SU-DHL-6 (cell line): Measurements from ENCODE around the gene TBC1D1.

Experiments used
- H2AFZ ChIP-seq: fragments of 200-600 bp; sonication (generic); 2 replicates; pipeline ENCODE4 v1.6.1; 2014; ENCODE audit warnings: low read depth, mild to moderate bottlenecking, moderate library complexity, mixed read lengths, antibody characterized with exemption, low read length; ENCODE audit not compliant: severe bottlenecking
- H3F3A ChIP-seq: fragments of 200-600 bp; shearing (Covaris generic); 2 replicates; pipeline ENCODE4 v1.6.0; 2016; ENCODE audit warnings: antibody characterized with exemption, mild to moderate bottlenecking; ENCODE audit not compliant: insufficient read depth
- H3K27ac ChIP-seq: fragments of 200-600 bp; sonication (generic); 2 replicates; pipeline ENCODE4 v1.5.1; 2016; ENCODE audit warnings: low read depth, mild to moderate bottlenecking, low read length, moderate library complexity, mixed read lengths
- H3K27me3 ChIP-seq: fragments of 200-600 bp; sonication (generic), shearing (Covaris generic); 2 replicates; pipeline ENCODE4 v1.6.0; 2014; ENCODE audit warnings: mild to moderate bottlenecking, low read length
- H3K36me3 ChIP-seq: fragments of 200-600 bp; sonication (generic); 2 replicates; pipeline ENCODE4 v1.6.1; 2014; ENCODE audit warnings: mild to moderate bottlenecking, low read length, mixed read lengths
- H3K4me2 ChIP-seq: fragments of 300-600, 200-600 bp; shearing (Covaris generic), sonication (generic); 2 replicates; pipeline ENCODE4 v1.6.0; 2014; ENCODE audit warnings: low read length, low read depth, mild to moderate bottlenecking; ENCODE audit not compliant: poor library complexity, severe bottlenecking
- H3K4me3 ChIP-seq: fragments of 200-600 bp; sonication (generic); 2 replicates; pipeline ENCODE4 v1.5.1; 2014; ENCODE audit warnings: antibody characterized with exemption, low read length, mild to moderate bottlenecking, mixed read lengths; ENCODE audit not compliant: insufficient read depth, poor library complexity, severe bottlenecking
- H3K79me2 ChIP-seq: fragments of 200-600 bp; sonication (generic); 2 replicates; pipeline ENCODE4 v1.6.1; 2014; ENCODE audit warnings: mild to moderate bottlenecking, low read length, moderate library complexity; ENCODE audit not compliant: insufficient read depth
- H3K9ac ChIP-seq: fragments of 200-600 bp; sonication (generic); 2 replicates; pipeline ENCODE4 v1.7.0; 2014; ENCODE audit warnings: mild to moderate bottlenecking, low read length
- H3K9me2 ChIP-seq: fragments of 200-600 bp; sonication (generic); replicated peaks from 2 replicates; pipeline ENCODE4 v1.6.1; 2014; ENCODE audit warnings: low read length; ENCODE audit not compliant: insufficient read depth
- H3K9me3 ChIP-seq: fragments of 200-600 bp; sonication (generic); 2 replicates; pipeline ENCODE4 v1.6.1; 2014; ENCODE audit warnings: low read length, mixed read lengths; ENCODE audit not compliant: insufficient read depth
- H4K20me1 ChIP-seq: fragments of 200-600 bp; sonication (generic); 2 replicates; pipeline ENCODE4 v1.6.1; 2014; ENCODE audit warnings: low read depth, mild to moderate bottlenecking, antibody characterized with exemption, low read length, moderate library complexity, mixed read lengths
- CTCF ChIP-seq: fragments of 200-600 bp; sonication (generic); IDR thresholded peaks from one replicate; pipeline ENCODE4 v1.5.1; 2017; ENCODE audit warnings: antibody characterized with exemption, mild to moderate bottlenecking, low read length, moderate library complexity; ENCODE audit not compliant: insufficient read depth, poor library complexity, severe bottlenecking
- EZH2phosphoT487 ChIP-seq: fragments of 200-600 bp; sonication (generic), shearing (Covaris generic); conservative IDR thresholded peaks from 2 replicates; pipeline ENCODE4 v1.6.1; 2018; ENCODE audit warnings: mild to moderate bottlenecking, antibody characterized with exemption, low read length, moderate library complexity, mixed read lengths

The TBC1D1 gene

GRCh38 chr4:37982736-37983135, 91.9 kb downstream of the TBC1D1 start:
- no peak for TF ChIP-seq CTCF
- TF ChIP-seq EZH2phosphoT487, result no peak
- H3K4me2 ChIP-seq, result no peak overlapping the region
- H3K9me2 ChIP-seq, result no peaks in the 10 kb centered on the region
- H3K9me3 ChIP-seq, result no peaks in the 10 kb centered on the region
- H4K20me1 ChIP-seq, result peaks cover 19% of the 10 kb centered on the region
- no peak overlapping the region for H3K4me3 ChIP-seq
- H3F3A ChIP-seq, result peaks cover 20% of the 10 kb centered on the region
- H3K79me2 ChIP-seq, result peaks cover 35% of the 10 kb centered on the region
- H2AFZ ChIP-seq, result no peak overlapping the region
- H3K36me3 ChIP-seq, result no peaks in the 10 kb centered on the region
- H3K9ac ChIP-seq, result no peak overlapping the region
- H3K27me3 ChIP-seq, result no peaks in the 10 kb centered on the region
- no peak overlapping the region for H3K27ac ChIP-seq

DNA sequence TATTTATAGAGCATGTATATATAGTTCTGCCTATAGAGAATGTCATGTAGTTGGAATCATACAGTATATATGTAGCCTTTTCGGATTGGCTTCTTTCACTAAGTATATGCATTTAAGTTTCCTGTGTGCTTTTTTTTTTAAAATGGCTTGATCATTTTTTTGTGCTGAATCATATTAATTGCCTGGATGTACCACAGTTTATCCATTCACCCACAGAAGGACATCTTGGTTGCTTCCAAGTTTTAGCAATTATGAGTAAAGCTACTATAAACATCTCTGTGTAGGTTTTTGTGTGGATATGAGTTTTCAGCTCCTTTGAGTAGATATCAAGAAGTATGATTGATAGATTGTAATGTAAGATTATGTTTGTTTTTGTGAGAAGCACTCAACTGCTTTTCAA, 93.1 kb downstream of the TBC1D1 start:
- Histone ChIP-seq H3K9ac (no peak overlapping the region), H4K20me1 (peaks cover 19% of the 10 kb centered on the region), H3K27me3 (no peaks in the 10 kb centered on the region), H3F3A (peaks cover 12% of the 10 kb centered on the region), H2AFZ (no peak overlapping the region), H3K9me3 (no peaks in the 10 kb centered on the region), H3K36me3 (no peaks in the 10 kb centered on the region), H3K27ac (no peak overlapping the region), H3K4me3 (no peak overlapping the region), H3K79me2 (peaks cover 35% of the 10 kb centered on the region), H3K4me2 (no peak overlapping the region), H3K9me2 (no peaks in the 10 kb centered on the region)
- TF ChIP-seq CTCF (no peak), EZH2phosphoT487 (no peak)

GRCh38 chr4:37985730-37986275, 94.9 kb downstream of the TBC1D1 start:
- H3K27me3 ChIP-seq, result no peaks in the 10 kb centered on the region
- peaks cover 11% of the 10 kb centered on the region for H4K20me1 ChIP-seq
- no peak overlapping the region for H3K9ac ChIP-seq
- H3K36me3 ChIP-seq, result no peaks in the 10 kb centered on the region
- H3K9me2 ChIP-seq, result no peaks in the 10 kb centered on the region
- no peaks in the 10 kb centered on the region for H3K9me3 ChIP-seq
- no peak overlapping the region for H3K4me2 ChIP-seq
- no peak overlapping the region for H3K4me3 ChIP-seq
- no peak overlapping the region for H2AFZ ChIP-seq
- H3K27ac ChIP-seq, result no peak overlapping the region
- H3F3A ChIP-seq, result peaks cover 4% of the 10 kb centered on the region; the same call in 1 of the 2 replicates
- TF ChIP-seq EZH2phosphoT487 (no peak), CTCF (no peak)
- peaks cover 35% of the 10 kb centered on the region for H3K79me2 ChIP-seq
